Neuron (in vitro differentiated cells): ENCODE data around the gene FIZ1.

Experiments
- H2AFZ ChIP-seq: one replicate; pipeline ENCODE4 v1.6.1; 2013; ENCODE audit warnings: low read depth, mild to moderate bottlenecking, inconsistent platforms, low read length, moderate library complexity
- H3K27me3 ChIP-seq: one replicate; pipeline ENCODE4 v1.6.1; 2013; ENCODE audit warnings: low read length; ENCODE audit not compliant: insufficient read depth
- H3K36me3 ChIP-seq: one replicate; pipeline ENCODE4 v1.6.1; 2013; ENCODE audit warnings: low read length; ENCODE audit not compliant: insufficient read depth
- H3K4me1 ChIP-seq: one replicate; pipeline ENCODE4 v1.6.1; 2013; ENCODE audit warnings: low read length; ENCODE audit not compliant: insufficient read depth
- H3K4me3 ChIP-seq: 2 replicates; pipeline ENCODE4 v1.5.1; 2013; ENCODE audit warnings: mild to moderate bottlenecking, low read length, moderate library complexity
- H3K9me3 ChIP-seq: one replicate; pipeline ENCODE4 v1.6.1; 2013; ENCODE audit warnings: low read length

FIZ1 gene

DNA sequence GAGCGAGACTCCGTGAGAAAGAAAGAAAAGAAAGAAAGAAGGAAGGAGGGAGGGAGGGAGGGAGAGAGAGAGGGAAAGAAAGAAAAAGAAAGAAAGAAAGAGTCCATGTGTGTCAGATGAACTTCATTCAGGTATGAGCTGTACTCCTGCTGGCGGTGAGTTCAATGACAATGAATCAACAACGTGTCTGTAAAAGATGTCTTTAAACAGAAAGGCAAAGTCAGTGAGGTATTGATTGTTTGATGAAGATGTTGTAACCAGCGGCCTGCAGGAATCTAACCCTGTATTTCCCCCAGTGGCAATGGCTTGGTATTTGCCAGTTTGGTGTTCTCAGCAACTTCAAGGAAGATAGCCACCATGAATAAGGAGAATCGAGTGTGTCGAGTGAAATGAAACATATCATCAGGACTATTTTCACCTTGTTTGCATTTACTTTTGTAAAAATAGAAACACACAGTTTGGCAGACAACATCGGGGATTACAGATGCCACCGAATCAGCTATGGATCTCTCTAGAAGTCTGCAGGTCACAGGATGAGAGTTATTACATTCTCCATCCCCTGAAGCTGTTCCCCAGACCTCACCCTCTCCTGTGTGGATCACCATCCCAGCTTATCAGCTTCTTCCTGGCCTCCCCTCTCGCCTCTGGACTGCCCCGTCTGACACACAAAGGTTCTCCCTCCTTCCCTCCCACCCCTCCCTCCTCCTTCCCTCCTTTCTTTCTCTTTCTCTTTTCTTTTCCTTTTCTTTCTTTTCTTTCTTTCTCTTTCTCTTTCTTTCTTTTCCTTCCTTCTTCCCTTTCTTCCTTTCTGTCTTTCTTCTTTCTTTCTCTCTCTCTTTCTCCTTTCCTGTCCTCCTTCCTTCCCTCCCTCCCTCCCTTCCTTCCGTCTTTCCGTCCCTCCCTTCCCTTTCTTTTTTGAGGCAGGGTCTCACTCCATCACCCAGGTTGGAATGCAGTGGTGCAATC is 45.8 kb downstream of the FIZ1 start:
- Histone ChIP-seq H3K36me3 (no peaks in the 10 kb centered on the region), H3K27me3 (no peaks in the 10 kb centered on the region), H3K9me3 (no peaks in the 10 kb centered on the region), H3K4me3 (no peak overlapping the region), H3K4me1 (peaks cover 29% of the 10 kb centered on the region), H2AFZ (no peak overlapping the region)

DNA sequence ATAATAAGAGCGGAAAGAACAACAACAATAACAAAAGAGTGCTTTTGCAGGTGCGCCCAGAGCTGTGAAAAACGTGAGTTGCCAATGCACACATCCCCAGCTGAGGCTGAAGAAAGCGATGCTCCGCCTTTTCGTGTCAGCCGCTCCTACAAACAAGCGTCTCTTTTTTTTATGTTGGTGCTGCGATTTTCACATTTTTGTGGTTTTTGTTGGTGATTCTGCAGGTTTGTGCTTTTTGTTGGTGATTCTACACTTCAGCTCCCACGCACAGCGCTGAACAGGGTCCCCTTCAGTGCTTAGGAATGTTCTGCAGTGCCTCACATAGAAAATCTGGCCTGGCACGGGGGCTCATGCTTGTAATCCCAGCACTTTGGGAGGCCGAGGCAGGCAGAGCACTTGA is 46.7 kb downstream of the FIZ1 start:
- H3K36me3 ChIP-seq = no peaks in the 10 kb centered on the region
- H3K4me3 ChIP-seq = no peak overlapping the region
- H3K4me1 ChIP-seq = peaks cover 29% of the 10 kb centered on the region
- no peaks in the 10 kb centered on the region for H3K9me3 ChIP-seq
- H3K27me3 ChIP-seq = no peaks in the 10 kb centered on the region
- no peak overlapping the region for H2AFZ ChIP-seq

GRCh38 chr19:55552206-55552605 is 47.1 kb downstream of the FIZ1 start:
- no peak overlapping the region for H3K4me3 ChIP-seq
- H3K27me3 ChIP-seq = no peaks in the 10 kb centered on the region
- no peaks in the 10 kb centered on the region for H3K9me3 ChIP-seq
- no peaks in the 10 kb centered on the region for H3K36me3 ChIP-seq
- no peak overlapping the region for H2AFZ ChIP-seq
- H3K4me1 ChIP-seq = peaks cover 29% of the 10 kb centered on the region

DNA sequence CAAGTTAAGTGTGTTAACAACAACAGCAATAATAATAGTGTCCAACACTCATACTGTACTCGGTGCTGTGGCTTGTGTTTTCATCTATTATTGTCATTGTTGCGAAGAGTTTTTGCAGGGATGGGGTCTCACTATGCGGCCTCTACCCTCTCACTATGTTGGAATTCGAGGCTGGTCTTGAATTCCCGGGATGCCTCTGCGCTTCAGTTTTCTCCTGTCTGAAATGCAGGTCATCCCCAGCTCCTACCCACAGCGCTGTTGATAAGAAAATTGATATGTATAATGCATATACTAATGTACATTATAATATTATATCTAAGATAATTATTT is 49.0 kb downstream of the FIZ1 start:
- H3K27me3 ChIP-seq = no peaks in the 10 kb centered on the region
- H3K4me3 ChIP-seq = peak overlapping the region; percentile 51
- H2AFZ ChIP-seq = peak overlapping the region; percentile 87
- H3K9me3 ChIP-seq = no peaks in the 10 kb centered on the region
- peaks cover 40% of the 10 kb centered on the region for H3K4me1 ChIP-seq
- no peaks in the 10 kb centered on the region for H3K36me3 ChIP-seq

GRCh38 chr19:55549500-55550320 is 49.6 kb downstream of the FIZ1 start:
- Histone ChIP-seq H2AFZ (peak overlapping the region; percentile 87), H3K27me3 (no peaks in the 10 kb centered on the region), H3K4me3 (peak overlapping the region; percentile 51), H3K9me3 (no peaks in the 10 kb centered on the region), H3K4me1 (peaks cover 43% of the 10 kb centered on the region), H3K36me3 (no peaks in the 10 kb centered on the region)

GRCh38 chr19:55546822-55547614 is 52.3 kb downstream of the FIZ1 start:
- no peak overlapping the region for H3K4me3 ChIP-seq
- no peaks in the 10 kb centered on the region for H3K36me3 ChIP-seq
- H3K4me1 ChIP-seq = peaks cover 26% of the 10 kb centered on the region
- H3K27me3 ChIP-seq = no peaks in the 10 kb centered on the region
- no peak overlapping the region for H2AFZ ChIP-seq
- H3K9me3 ChIP-seq = no peaks in the 10 kb centered on the region

GRCh38 chr19:55546011-55546410 is 53.3 kb downstream of the FIZ1 start:
- peak overlapping the region; percentile 18 for H2AFZ ChIP-seq
- no peak overlapping the region for H3K4me3 ChIP-seq
- H3K4me1 ChIP-seq = peaks cover 26% of the 10 kb centered on the region
- H3K36me3 ChIP-seq = no peaks in the 10 kb centered on the region
- no peaks in the 10 kb centered on the region for H3K9me3 ChIP-seq
- H3K27me3 ChIP-seq = no peaks in the 10 kb centered on the region

DNA sequence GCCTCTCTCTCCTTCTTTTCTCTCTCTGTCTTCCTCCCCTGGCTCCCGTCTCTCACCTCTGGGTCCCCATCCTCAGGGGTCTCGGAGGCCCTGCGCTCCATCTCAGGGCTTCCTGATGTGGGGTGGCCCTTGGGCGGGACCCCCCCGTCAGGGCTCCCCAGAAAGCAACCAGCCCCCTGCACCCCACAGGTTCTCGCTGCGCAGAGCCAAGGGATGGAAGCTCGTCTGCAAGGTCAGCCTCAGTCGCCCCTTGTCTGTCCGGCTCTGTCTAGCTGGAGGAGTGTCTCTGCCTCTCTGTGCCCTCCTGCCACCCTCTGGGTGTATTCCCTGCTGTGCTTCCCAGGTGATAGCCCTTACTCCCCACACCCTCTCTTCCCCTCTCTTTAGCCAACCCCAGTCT is 53.9 kb downstream of the FIZ1 start, which contains the start of gene SBK3:
Gene SBK3, minus strand, starts transcription at position 101 of the 400 bp plus-strand sequence. Its CDS starts 0 bp downstream, at position 101.
- H3K27me3 ChIP-seq = no peaks in the 10 kb centered on the region
- H3K4me1 ChIP-seq = peaks cover 26% of the 10 kb centered on the region
- peak within 1 kb of the TSS; percentile 18 for H2AFZ ChIP-seq
- H3K36me3 ChIP-seq = no peaks in the 10 kb centered on the region
- no peak within 1 kb of the TSS for H3K4me3 ChIP-seq
- no peaks in the 10 kb centered on the region for H3K9me3 ChIP-seq

- Histone ChIP-seq H2AFZ (no peak overlapping the region), H3K4me3 (no peak overlapping the region), H3K36me3 (no peaks in the 10 kb centered on the region), H3K27me3 (no peaks in the 10 kb centered on the region), H3K4me1 (peaks cover 22% of the 10 kb centered on the region), H3K9me3 (no peaks in the 10 kb centered on the region)
Measured at GRCh38 chr19:55544776-55545439, 54.4 kb downstream of the FIZ1 start.

DNA sequence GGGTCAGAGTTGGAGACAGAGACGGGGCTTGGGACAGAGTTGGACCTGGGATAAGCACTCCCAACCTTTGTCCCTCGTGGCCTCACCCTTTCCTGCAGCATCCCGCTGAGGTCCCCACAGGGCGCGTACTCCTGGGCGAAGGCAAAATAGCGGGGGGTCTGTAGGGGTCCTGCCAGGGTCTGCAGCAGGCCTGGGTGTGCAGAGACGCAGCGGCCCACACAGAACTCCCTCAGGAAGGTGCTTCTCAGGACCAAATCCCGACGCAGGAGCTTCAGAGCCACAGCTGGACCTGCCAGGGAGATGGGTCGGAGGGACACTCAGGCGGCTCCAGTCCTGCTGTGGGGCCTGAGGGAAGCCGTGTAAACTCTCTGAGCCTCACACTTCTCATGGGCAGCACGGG is 55.3 kb downstream of the FIZ1 start:
- H3K4me3 ChIP-seq = no peak overlapping the region
- no peak overlapping the region for H2AFZ ChIP-seq
- peaks cover 18% of the 10 kb centered on the region for H3K4me1 ChIP-seq
- no peaks in the 10 kb centered on the region for H3K36me3 ChIP-seq
- no peaks in the 10 kb centered on the region for H3K9me3 ChIP-seq
- no peaks in the 10 kb centered on the region for H3K27me3 ChIP-seq

DNA sequence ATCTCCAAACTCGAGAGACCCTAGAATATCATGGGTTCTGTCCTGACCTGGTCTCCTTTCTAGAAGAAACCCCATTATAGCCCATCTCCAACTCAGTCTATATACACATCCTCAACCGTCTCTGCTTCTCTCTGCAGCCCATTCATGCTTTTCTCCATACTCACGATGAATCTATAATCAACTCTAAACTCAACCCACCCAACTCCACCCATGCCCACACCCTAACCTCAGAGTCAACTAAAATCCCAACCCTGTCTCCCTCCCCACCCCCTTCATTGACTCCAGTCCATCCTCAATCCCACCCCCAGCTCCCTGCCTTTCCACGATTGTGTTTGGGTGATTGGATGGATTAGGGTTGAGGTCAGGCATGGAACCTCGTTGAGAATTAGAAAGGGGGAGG is 55.8 kb downstream of the FIZ1 start:
- Histone ChIP-seq H3K36me3 (no peaks in the 10 kb centered on the region), H3K9me3 (no peaks in the 10 kb centered on the region), H3K4me3 (no peak overlapping the region), H3K4me1 (peaks cover 18% of the 10 kb centered on the region), H2AFZ (no peak overlapping the region), H3K27me3 (no peaks in the 10 kb centered on the region)

GRCh38 chr19:55542292-55542855 is 56.9 kb downstream of the FIZ1 start:
- Histone ChIP-seq H3K36me3 (no peaks in the 10 kb centered on the region), H3K4me1 (peaks cover 18% of the 10 kb centered on the region), H3K4me3 (no peak overlapping the region), H3K27me3 (no peaks in the 10 kb centered on the region), H2AFZ (no peak overlapping the region), H3K9me3 (no peaks in the 10 kb centered on the region)
